GM19099 (cell line): ENCODE results near the gene GAREM2.

Source experiments
- POLR2A ChIP-seq: IDR thresholded peaks from 3 replicates; pipeline ENCODE4 v1.6.1; 2011; ENCODE audit warnings: low read depth; ENCODE audit not compliant: insufficient read length; ENCODE audit errors: extremely low read depth

GAREM2 gene

GRCh38 chr2:26164231-26164630 lies 8.7 kb upstream of the GAREM2 start:
- no peak for TF ChIP-seq POLR2A

- TF ChIP-seq POLR2A = no peak
Observed at GRCh38 chr2:26164641-26165211, 8.2 kb upstream of the GAREM2 start.

GRCh38 chr2:26165403-26165802 lies 7.5 kb upstream of the GAREM2 start:
- no peak for TF ChIP-seq POLR2A

GRCh38 chr2:26168785-26169184 lies 4.1 kb upstream of the GAREM2 start:
- TF ChIP-seq POLR2A = no peak

GRCh38 chr2:26169226-26169625 lies 3.7 kb upstream of the GAREM2 start:
- no peak for TF ChIP-seq POLR2A

- no peak for TF ChIP-seq POLR2A
Observed at GRCh38 chr2:26169681-26170414, 3.0 kb upstream of the GAREM2 start.

- no peak for TF ChIP-seq POLR2A
Observed at GRCh38 chr2:26170795-26171194, 2.1 kb upstream of the GAREM2 start.

- no peak for TF ChIP-seq POLR2A
Observed at GRCh38 chr2:26172189-26172870, 558 bp upstream of the GAREM2 start.

- TF ChIP-seq POLR2A = no peak
Observed at GRCh38 chr2:26173776-26174482, 1.0 kb downstream of the GAREM2 start.

GRCh38 chr2:26174691-26175465 lies 2.0 kb downstream of the GAREM2 start:
- TF ChIP-seq POLR2A = no peak

- no peak for TF ChIP-seq POLR2A
Observed at GRCh38 chr2:26175466-26176278, 2.8 kb downstream of the GAREM2 start.

GRCh38 chr2:26176279-26176615 lies 3.4 kb downstream of the GAREM2 start:
- no peak for TF ChIP-seq POLR2A

- no peak for TF ChIP-seq POLR2A
Observed at GRCh38 chr2:26177122-26177521, 4.2 kb downstream of the GAREM2 start.

GRCh38 chr2:26178246-26178645 lies 5.4 kb downstream of the GAREM2 start:
- TF ChIP-seq POLR2A = no peak
